A549 (cell line): ENCODE results near the gene ATP6V1F. TPM values are rescaled to one million over a fixed set of nuclear protein-coding genes. Genes with fewer than 3 reads are reported as not detected.

Source experiments
- ATAC-seq, 2 experiments: fragments of 200-7000 bp in 1 of 2; fragments of >200 bp in 1 of 2; cut with Nextera tagmentation in 1 of 2; cut with Tn5 transposase in 1 of 2; 3 replicates each; pipeline versions ENCODE4 v1.8.0 to v1.9.1; 2018 to 2020; ENCODE audit warnings: mild to moderate bottlenecking in 1 of 2, moderate library complexity in 1 of 2
- CTCF ChIA-PET: fragments of 300-600 bp; sonication (Branson Sonifier 250); formaldehyde crosslinking; extraction: SDS; loops from one replicate; lab custom pipeline; 2021; ENCODE audit warnings: antibody characterized with exemption, inconsistent platforms; lab: Yijun Ruan, JAX
- POLR2A ChIA-PET: fragments of 350-600 bp; formaldehyde crosslinking; extraction: SDS; loops from one replicate; lab custom pipeline; 2021; ENCODE audit warnings: antibody characterized with exemption, inconsistent platforms; lab: Yijun Ruan, JAX
- DNase-seq, 2 experiments: peaks; one replicate each; pipeline versions ENCODE4 v3.0.0 to v3.0.0-alpha.2; 2011 to 2016; ENCODE audit warnings: low read depth in 1 of 2, low spot score in 1 of 2
- FAIRE-seq: peaks from 2 replicates; lab custom pipeline; 2011; peaks lifted over from hg19 to GRCh38; lab: Jason Lieb, UNC
- H3K27ac ChIP-seq, 2 experiments: fragments of >200 bp; sonication (Bioruptor Twin); formaldehyde crosslinking; 3 replicates each; pipeline ENCODE4 v1.5.1; 2016 to 2017
- H3K4me1 ChIP-seq: fragments of >200 bp; sonication (Bioruptor Twin); formaldehyde crosslinking; 3 replicates; pipeline ENCODE4 v1.6.1; 2016
- H3K4me2 ChIP-seq: fragments of >200 bp; sonication (Bioruptor Twin); formaldehyde crosslinking; 3 replicates; pipeline ENCODE4 v1.6.1; 2016
- H3K4me3 ChIP-seq: fragments of >200 bp; sonication (Bioruptor Twin); formaldehyde crosslinking; 3 replicates; pipeline ENCODE4 v1.5.1; 2016
- H3K9me3 ChIP-seq: fragments of >200 bp; sonication (Bioruptor Twin); formaldehyde crosslinking; 3 replicates; pipeline ENCODE4 v1.6.1; 2016
- ATOH8 ChIP-seq: fragments of 250-450 bp; sonication (Bioruptor Pico); IDR thresholded peaks from 2 replicates; pipeline ENCODE4 v1.5.0; 2020; ENCODE audit warnings: low read depth, mild to moderate bottlenecking, moderate library complexity
- BCL3 ChIP-seq: fragments of >200 bp; sonication (Bioruptor Twin); formaldehyde crosslinking; IDR thresholded peaks from 3 replicates; pipeline ENCODE4 v1.6.1; 2016
- BHLHE40 ChIP-seq: IDR thresholded peaks from 2 replicates; pipeline ENCODE4 v1.6.1; 2012; ENCODE audit warnings: low read depth, low read length, inconsistent platforms
- CBX8 ChIP-seq: fragments of 200-600 bp; sonication (generic); IDR thresholded peaks from 2 replicates; pipeline ENCODE4 v1.6.1; 2016
- CHD4 ChIP-seq: fragments of 200-600 bp; sonication (generic); IDR thresholded peaks from 2 replicates; pipeline ENCODE4 v1.6.1; 2016; ENCODE audit warnings: antibody characterized with exemption, mild to moderate bottlenecking, borderline replicate concordance
- EHF ChIP-seq: fragments of 250-450 bp; sonication (Bioruptor Pico); IDR thresholded peaks from 2 replicates; pipeline ENCODE4 v1.5.0; 2020; ENCODE audit warnings: mild to moderate bottlenecking
- ELK1 ChIP-seq: fragments of 150-350 bp; IDR thresholded peaks from 2 replicates; pipeline ENCODE4 v1.6.1; 2014; ENCODE audit warnings: low read depth, mild to moderate bottlenecking, low read length
- ESRRA ChIP-seq: fragments of 150-350 bp; IDR thresholded peaks from 2 replicates; pipeline ENCODE4 v1.6.1; 2014; ENCODE audit warnings: mild to moderate bottlenecking, low read length, borderline replicate concordance
- FOSB ChIP-seq: fragments of 250-450 bp; sonication (Bioruptor Pico); IDR thresholded peaks from 2 replicates; pipeline ENCODE4 v1.5.0; 2020; ENCODE audit warnings: mild to moderate bottlenecking, moderate library complexity
- FOXS1 ChIP-seq: fragments of 250-450 bp; sonication (Bioruptor Pico); IDR thresholded peaks from 2 replicates; pipeline ENCODE4 v1.5.0; 2020; ENCODE audit warnings: mild to moderate bottlenecking, moderate library complexity
- GATA3 ChIP-seq: IDR thresholded peaks from 2 replicates; pipeline ENCODE4 v1.6.1; 2012; ENCODE audit warnings: borderline replicate concordance
- HOXA7 ChIP-seq: fragments of 250-450 bp; sonication (Bioruptor Pico); IDR thresholded peaks from 2 replicates; pipeline ENCODE4 v1.5.0; 2020; ENCODE audit warnings: mild to moderate bottlenecking, moderate library complexity
- HOXB5 ChIP-seq: fragments of 250-450 bp; sonication (Bioruptor Pico); IDR thresholded peaks from 2 replicates; pipeline ENCODE4 v1.5.0; 2020; ENCODE audit warnings: mild to moderate bottlenecking, moderate library complexity
- JUN ChIP-seq, 2 experiments: fragments of >200 bp; sonication (Bioruptor Twin); formaldehyde crosslinking; IDR thresholded peaks; 2 replicates in 1 of 2; 3 replicates in 1 of 2; pipeline ENCODE4 v1.6.1; 2016 to 2017
- JUNB ChIP-seq: fragments of >200 bp; sonication (Bioruptor Twin); formaldehyde crosslinking; IDR thresholded peaks from 2 replicates; pipeline ENCODE4 v1.6.1; 2016
- KDM1A ChIP-seq: fragments of 200-600 bp; sonication (generic); IDR thresholded peaks from 2 replicates; pipeline ENCODE4 v1.6.1; 2016; ENCODE audit warnings: low read depth, mild to moderate bottlenecking
- MAFK ChIP-seq: fragments of 450-650 bp; IDR thresholded peaks from 2 replicates; pipeline ENCODE4 v1.6.1; 2014; ENCODE audit not compliant: partially characterized antibody
- MAX ChIP-seq: IDR thresholded peaks from 2 replicates; pipeline ENCODE4 v1.6.1; 2012
- NFE2L2 ChIP-seq: fragments of 150-350 bp; conservative IDR thresholded peaks from 2 replicates; pipeline ENCODE4 v1.6.1; 2014; ENCODE audit warnings: low read length
- NPAS2 ChIP-seq: fragments of 250-450 bp; sonication (Bioruptor Pico); IDR thresholded peaks from 2 replicates; pipeline ENCODE4 v1.8.0; 2022; ENCODE audit warnings: mild to moderate bottlenecking, moderate library complexity, borderline replicate concordance
- PBX3 ChIP-seq: IDR thresholded peaks from 2 replicates; pipeline ENCODE4 v1.6.1; 2012
- RARB ChIP-seq: fragments of 250-450 bp; sonication (Bioruptor Pico); IDR thresholded peaks from 2 replicates; pipeline ENCODE4 v1.8.0; 2021; ENCODE audit warnings: mild to moderate bottlenecking, moderate library complexity
- ZSCAN20 ChIP-seq: fragments of 250-450 bp; sonication (Bioruptor Pico); IDR thresholded peaks from 2 replicates; pipeline ENCODE4 v1.8.0; 2022; ENCODE audit warnings: mild to moderate bottlenecking, moderate library complexity
- WGBS: methylation state at CpG from one replicate; pipeline ENCODE4 v1.1.6; 2017; ENCODE audit errors: missing lambda C conversion rate; 5-methylcytosine and 5-hydroxymethylcytosine counted together
- polyA plus RNA-seq, 4 experiments: library from polyadenylated mRNA; depleted of rRNA in 3 of 4; stranded (reverse); fragments of >200 nt; fragmentation: RNase III in 1 of 4; extraction: RNeasy Plus Mini Kit Qiagen cat#74134 plus additional on column Dnase treatment in 1 of 4; gene quantifications; 2 replicates in 3 of 4; 3 replicates in 1 of 4; pipeline ENCODE4 v1.2.3, GENCODE V29; 2011 to 2017

ATP6V1F gene
- polyA plus RNA-seq, 2 of the 4 experiments (the other 2 are of a cell fraction) = 155 to 229 TPM

- H3K9me3 ChIP-seq = no peaks in the 10 kb centered on the region
- DNase-seq (no peak), FAIRE-seq (no peak), ATAC-seq (no peak)
- WGBS = 71% methylated on average over 11 of the region's 14 CpGs
- no peak overlapping the region for H3K27ac ChIP-seq
- ChIA-PET POLR2A (no interaction called here), CTCF (interaction anchor here (1.0 to 5.6 kb wide), 4 partner anchors 17 to 44 kb away, joined by 3 to 22 read pairs (median 4); no protein-coding TSS in a partner anchor)
- no peak for TF ChIP-seq ATOH8 (CRISPR knock-in tag)
- TF ChIP-seq NPAS2 = no peak
- no peak for TF ChIP-seq CHD4
- no peak for TF ChIP-seq RARB
- TF ChIP-seq CBX8 = no peak
- no peak for TF ChIP-seq NFE2L2
- TF ChIP-seq JUNB = no peak
- no peak for TF ChIP-seq HOXA7
- TF ChIP-seq BCL3 = no peak
- TF ChIP-seq EHF = no peak
- no peak for TF ChIP-seq MAFK
- no peak for TF ChIP-seq GATA3
- no peak for TF ChIP-seq FOXS1 (CRISPR knock-in tag)
- TF ChIP-seq ELK1 = no peak
- TF ChIP-seq BHLHE40 = no peak
- no peak for TF ChIP-seq ESRRA
- no peak for TF ChIP-seq PBX3
- no peak for TF ChIP-seq FOSB (CRISPR knock-in tag)
- H3K4me2 ChIP-seq = no peak overlapping the region
- H3K4me3 ChIP-seq = no peak overlapping the region
- H3K4me1 ChIP-seq = peaks cover 28% of the 10 kb centered on the region
These were observed 26.6 kb upstream of the ATP6V1F start for GRCh38 chr7:128835790-128836641.

- CTCF ChIA-PET = interaction anchor here (1.0 to 5.6 kb wide), 4 partner anchors 18 to 47 kb away, joined by 3 to 22 read pairs (median 4); no protein-coding TSS in a partner anchor
- Histone ChIP-seq H3K4me3 (no peak overlapping the region), H3K4me2 (no peak overlapping the region), H3K4me1 (peaks cover 21% of the 10 kb centered on the region), H3K27ac (no peak overlapping the region)
- POLR2A ChIA-PET = no interaction called here
- 80% methylated on average over 7 of the region's 14 CpGs for WGBS
- FAIRE-seq = no peak
- no peak for TF ChIP-seq KDM1A
- TF ChIP-seq, all 56 proteins: peak for 0
- DNase-seq (no peak), ATAC-seq (no peak)
- no peaks in the 10 kb centered on the region for H3K9me3 ChIP-seq
These were observed 25.8 kb upstream of the ATP6V1F start for GRCh38 chr7:128836729-128837348.

- CTCF ChIA-PET = interaction anchor here (1.0 to 1.5 kb wide), 3 partner anchors 26 to 46 kb away, joined by 3 to 6 read pairs (median 3); no protein-coding TSS in a partner anchor
- H3K4me1 ChIP-seq = peaks cover 14% of the 10 kb centered on the region
- no peak for FAIRE-seq
These were observed 25.1 kb upstream of the ATP6V1F start for GRCh38 chr7:128837521-128837921.

More at GRCh38 chr7:128837521-128837921, 25.1 kb upstream of the ATP6V1F start:
- DNase-seq (no peak), ATAC-seq (no peak)
- Histone ChIP-seq H3K9me3 (no peaks in the 10 kb centered on the region), H3K4me3 (no peak overlapping the region), H3K4me2 (no peak overlapping the region), H3K27ac (no peak overlapping the region)
- 76% methylated on average over 2 of the region's 16 CpGs for WGBS
- TF ChIP-seq JUN (IDR thresholded peaks at IDR 0.05) (no peak), HOXB5 (no peak), MAX (no peak), ZSCAN20 (CRISPR knock-in tag) (no peak)
- POLR2A ChIA-PET = no interaction called here
